Left ventricle myocardium inferior (tissue), 1 donor: Measurements from ENCODE around the gene ASB13. TPM values are rescaled to one million over a fixed set of nuclear protein-coding genes. Genes with fewer than 3 reads are reported as not detected.

Experiments used
- DNase-seq: peaks from one replicate; pipeline ENCODE4 v3.0.0-alpha.2; 2020
- H3K27ac ChIP-seq: fragments of 200-600 bp; replicated peaks from 2 replicates; pipeline ENCODE4 v1.8.0; 2021
- H3K27me3 ChIP-seq: fragments of 200-600 bp; 2 replicates; pipeline ENCODE4 v1.8.0; 2021; ENCODE audit warnings: low read depth
- H3K36me3 ChIP-seq: fragments of 200-600 bp; 2 replicates; pipeline ENCODE4 v1.8.0; 2021
- H3K4me1 ChIP-seq: fragments of 200-600 bp; 2 replicates; pipeline ENCODE4 v1.8.0; 2021
- H3K4me3 ChIP-seq: fragments of 200-600 bp; 2 replicates; pipeline ENCODE4 v1.8.0; 2021; ENCODE audit warnings: mild to moderate bottlenecking, moderate library complexity
- H3K9me3 ChIP-seq: fragments of 200-600 bp; replicated peaks from 2 replicates; pipeline ENCODE4 v1.8.0; 2021
- intact Hi-C: fragments of 100-400 bp; cut with micrococcal nuclease; formaldehyde crosslinking; loops from one replicate; pipeline ENCODE4 v1.11.0; 2022
- long read RNA-seq: library from polyadenylated mRNA; unstranded; transcript quantifications from one replicate; pipeline ENCODE4 v2.0.0, GENCODE V29; 2021
- total RNA-seq: library from RNA; stranded (reverse); fragmentation: NEBNext Ultra II Directional; extraction: Animal tissue kit (Norgen Biotek cat#: 25700); gene quantifications from one replicate; pipeline ENCODE4 v1.2.1, GENCODE V29; 2021
- TF ChIP-seq, protein P1 (sequence below): fragments of 200-600 bp; IDR thresholded peaks from 2 replicates; pipeline ENCODE4 v1.8.0; 2021; ENCODE audit warnings: antibody characterized with exemption, mild to moderate bottlenecking, borderline replicate concordance
- donor health status: DM: no; HTN: yes; CAD: no; lungs with severe emphysema.

ASB13 gene, protein sequence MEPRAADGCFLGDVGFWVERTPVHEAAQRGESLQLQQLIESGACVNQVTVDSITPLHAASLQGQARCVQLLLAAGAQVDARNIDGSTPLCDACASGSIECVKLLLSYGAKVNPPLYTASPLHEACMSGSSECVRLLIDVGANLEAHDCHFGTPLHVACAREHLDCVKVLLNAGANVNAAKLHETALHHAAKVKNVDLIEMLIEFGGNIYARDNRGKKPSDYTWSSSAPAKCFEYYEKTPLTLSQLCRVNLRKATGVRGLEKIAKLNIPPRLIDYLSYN
- total RNA-seq: 15.6 TPM
- long read RNA-seq, transcript ASB13-201 (6 exons, 2,699 nt): major isoform, 31 of 40 reads
- long read RNA-seq, partial matches to known transcripts: 1 of 40 reads
- long read RNA-seq, other reads (novel, unspliced or antisense): 6 of 40 reads

DNA sequence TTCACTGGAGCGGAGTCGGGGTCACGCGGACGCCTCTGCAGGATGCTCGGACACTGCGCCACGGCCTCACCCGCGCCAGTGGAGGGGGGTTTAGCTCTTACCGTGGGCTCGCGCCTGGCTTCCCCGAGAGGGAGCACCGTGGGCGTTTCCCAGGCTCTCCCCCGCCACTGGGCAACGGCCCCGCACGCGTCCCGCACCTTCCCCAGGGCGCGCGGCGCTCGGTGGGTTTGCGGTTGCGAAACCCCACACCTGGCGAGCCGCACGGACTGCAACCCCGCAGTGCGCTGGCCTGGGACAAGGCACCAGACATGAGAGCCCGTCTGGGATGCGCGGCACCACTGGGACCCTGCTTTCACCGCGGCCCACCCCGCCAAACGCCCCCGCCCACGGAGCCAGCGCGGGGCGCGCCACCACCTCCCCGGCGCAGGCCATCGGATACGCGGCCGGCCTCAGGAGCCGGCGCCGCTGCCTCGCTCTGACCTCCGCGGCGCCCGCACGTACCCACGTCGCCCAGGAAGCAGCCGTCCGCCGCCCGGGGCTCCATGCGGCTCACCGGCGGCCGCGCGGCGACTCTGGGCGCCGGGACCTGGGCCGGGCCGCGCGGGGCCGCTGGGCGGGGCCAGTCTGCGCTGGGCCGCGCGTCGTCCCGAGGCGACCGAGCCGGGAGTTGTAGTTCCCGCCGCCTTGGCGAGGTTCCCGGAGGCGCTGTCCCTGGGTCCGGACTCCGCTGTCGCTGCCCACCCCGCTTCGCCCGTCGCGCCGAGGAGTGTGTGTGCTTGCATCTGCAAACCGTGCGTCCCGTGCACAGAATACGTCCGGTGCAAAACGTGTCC lies at the start of gene ASB13:
Gene ASB13, minus strand, starts transcription at position 588 of the 833 bp plus-strand sequence. Its CDS starts 44 bp downstream, at position 544.
- TF ChIP-seq, protein P1, sequence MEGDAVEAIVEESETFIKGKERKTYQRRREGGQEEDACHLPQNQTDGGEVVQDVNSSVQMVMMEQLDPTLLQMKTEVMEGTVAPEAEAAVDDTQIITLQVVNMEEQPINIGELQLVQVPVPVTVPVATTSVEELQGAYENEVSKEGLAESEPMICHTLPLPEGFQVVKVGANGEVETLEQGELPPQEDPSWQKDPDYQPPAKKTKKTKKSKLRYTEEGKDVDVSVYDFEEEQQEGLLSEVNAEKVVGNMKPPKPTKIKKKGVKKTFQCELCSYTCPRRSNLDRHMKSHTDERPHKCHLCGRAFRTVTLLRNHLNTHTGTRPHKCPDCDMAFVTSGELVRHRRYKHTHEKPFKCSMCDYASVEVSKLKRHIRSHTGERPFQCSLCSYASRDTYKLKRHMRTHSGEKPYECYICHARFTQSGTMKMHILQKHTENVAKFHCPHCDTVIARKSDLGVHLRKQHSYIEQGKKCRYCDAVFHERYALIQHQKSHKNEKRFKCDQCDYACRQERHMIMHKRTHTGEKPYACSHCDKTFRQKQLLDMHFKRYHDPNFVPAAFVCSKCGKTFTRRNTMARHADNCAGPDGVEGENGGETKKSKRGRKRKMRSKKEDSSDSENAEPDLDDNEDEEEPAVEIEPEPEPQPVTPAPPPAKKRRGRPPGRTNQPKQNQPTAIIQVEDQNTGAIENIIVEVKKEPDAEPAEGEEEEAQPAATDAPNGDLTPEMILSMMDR: peak; percentile 17
- Histone ChIP-seq H3K4me1 (peaks cover 24% of the 10 kb centered on the region), H3K27me3 (no peaks in the 10 kb centered on the region), H3K36me3 (no peaks in the 10 kb centered on the region), H3K4me3 (peak within 1 kb of the TSS; percentile 89), H3K27ac (peak within 1 kb of the TSS; percentile 90), H3K9me3 (no peaks in the 10 kb centered on the region)
- DNase-seq: peak; percentile 81
- intact Hi-C loops: no loop called here

DNA sequence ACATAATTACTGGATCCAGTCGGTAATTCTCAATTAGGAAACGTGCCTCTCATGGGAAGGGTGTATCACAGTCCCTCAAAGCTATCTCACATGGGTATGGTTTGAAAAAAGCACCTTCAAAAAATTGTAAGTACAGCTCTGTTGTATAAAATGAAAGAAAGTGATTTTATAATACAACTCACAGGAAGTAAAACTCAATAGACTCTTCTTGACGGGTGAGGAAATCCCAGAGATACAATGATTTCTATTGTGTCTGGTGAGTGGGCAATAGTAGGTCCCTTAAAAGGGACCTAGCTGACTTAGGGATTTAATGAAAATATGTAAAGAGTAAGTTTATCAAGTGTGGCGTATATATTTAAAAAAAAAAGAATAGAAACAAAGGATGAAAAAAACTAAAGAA lies 45.2 kb upstream of the ASB13 start:
- TF ChIP-seq, protein P1: no peak
- Histone ChIP-seq H3K36me3 (no peaks in the 10 kb centered on the region), H3K4me3 (peak overlapping the region; percentile 48), H3K27me3 (no peaks in the 10 kb centered on the region), H3K27ac (peak overlapping the region; percentile 4), H3K9me3 (no peaks in the 10 kb centered on the region), H3K4me1 (peaks cover 29% of the 10 kb centered on the region)
- intact Hi-C loops: no loop called here
- DNase-seq: no peak

DNA sequence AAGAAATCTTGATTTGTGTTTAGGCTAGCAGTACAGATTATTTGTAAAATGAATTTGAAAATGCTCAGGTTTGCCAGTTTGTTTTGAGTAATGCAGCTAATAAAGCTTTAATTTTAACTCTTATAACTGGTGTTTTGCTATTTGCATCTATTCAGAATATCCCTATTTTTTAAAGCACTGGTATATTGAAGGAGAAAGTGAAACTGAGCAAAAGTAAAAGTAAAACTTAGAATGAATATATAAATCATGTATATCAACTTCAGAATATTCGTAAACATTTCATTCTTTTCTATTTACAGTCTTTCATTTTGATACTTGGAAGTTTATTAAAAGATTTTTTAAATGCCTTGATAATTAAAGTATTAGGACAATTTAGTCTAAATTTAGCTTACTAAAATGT lies 44.5 kb upstream of the ASB13 start:
- Histone ChIP-seq H3K27ac (peak overlapping the region; percentile 4), H3K27me3 (no peaks in the 10 kb centered on the region), H3K4me1 (peaks cover 29% of the 10 kb centered on the region), H3K36me3 (no peaks in the 10 kb centered on the region), H3K9me3 (no peaks in the 10 kb centered on the region), H3K4me3 (peak overlapping the region; percentile 48)
- no peak for DNase-seq
- TF ChIP-seq, protein P1: no peak
- intact Hi-C loops: no loop called here

DNA sequence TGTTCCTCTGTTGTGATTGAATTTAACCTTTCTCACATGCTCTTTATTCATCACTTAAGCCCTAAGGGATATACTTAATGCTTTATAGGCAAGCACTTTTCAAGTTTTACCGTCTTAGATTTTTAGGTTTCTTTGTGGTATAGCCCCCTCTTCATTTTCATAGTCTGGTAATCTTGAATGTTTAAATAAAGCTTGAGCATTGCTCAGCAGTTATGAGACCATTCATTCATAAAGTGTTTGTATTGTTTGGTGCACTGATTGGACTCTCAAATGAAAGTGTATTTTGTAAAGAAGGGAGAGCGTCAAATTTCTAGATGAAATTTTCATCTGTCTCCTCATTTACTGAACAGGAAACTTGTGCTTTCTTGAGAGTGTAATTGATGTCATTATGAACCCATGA lies 43.5 kb upstream of the ASB13 start:
- DNase-seq: no peak
- TF ChIP-seq, protein P1: no peak
- H3K36me3 ChIP-seq: no peaks in the 10 kb centered on the region
- H3K27ac ChIP-seq: no peak overlapping the region
- no peaks in the 10 kb centered on the region for H3K9me3 ChIP-seq
- no peaks in the 10 kb centered on the region for H3K27me3 ChIP-seq
- peak overlapping the region; percentile 48 for H3K4me3 ChIP-seq
- intact Hi-C loops: no loop called here
- peaks cover 29% of the 10 kb centered on the region for H3K4me1 ChIP-seq

DNA sequence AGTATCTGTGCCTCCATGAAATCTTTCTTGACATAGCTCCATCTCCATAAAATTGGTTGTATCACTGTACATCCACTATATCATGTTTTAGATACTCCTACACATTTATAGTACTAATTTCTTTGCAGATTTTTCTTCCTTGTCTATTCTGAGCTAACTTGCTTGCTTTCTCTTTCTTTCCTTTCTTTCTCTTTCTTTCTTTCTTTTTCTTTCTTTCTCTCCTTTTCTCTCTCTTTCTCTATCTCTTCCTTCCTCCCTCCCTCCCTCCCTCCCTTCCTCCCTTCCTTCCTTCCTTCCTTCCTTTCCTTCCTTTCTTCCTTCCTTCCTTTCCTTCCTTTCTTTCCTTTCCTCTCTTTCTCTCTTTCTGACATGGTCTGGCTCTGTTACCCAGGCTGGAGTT lies 42.0 kb upstream of the ASB13 start:
- DNase-seq: no peak
- Histone ChIP-seq H3K4me1 (peaks cover 29% of the 10 kb centered on the region), H3K27me3 (no peaks in the 10 kb centered on the region), H3K36me3 (no peaks in the 10 kb centered on the region), H3K9me3 (no peaks in the 10 kb centered on the region), H3K4me3 (no peak overlapping the region), H3K27ac (no peak overlapping the region)
- TF ChIP-seq, protein P1: no peak
- intact Hi-C loops: no loop called here
